Measurements from ENCODE around the gene EXTL1. TPM values are rescaled to one million over a fixed set of nuclear protein-coding genes. Genes with fewer than 3 reads are reported as not detected.

EXTL1 gene
- total RNA-seq, 1 experiment from 2014 or later: not detected

DNA sequence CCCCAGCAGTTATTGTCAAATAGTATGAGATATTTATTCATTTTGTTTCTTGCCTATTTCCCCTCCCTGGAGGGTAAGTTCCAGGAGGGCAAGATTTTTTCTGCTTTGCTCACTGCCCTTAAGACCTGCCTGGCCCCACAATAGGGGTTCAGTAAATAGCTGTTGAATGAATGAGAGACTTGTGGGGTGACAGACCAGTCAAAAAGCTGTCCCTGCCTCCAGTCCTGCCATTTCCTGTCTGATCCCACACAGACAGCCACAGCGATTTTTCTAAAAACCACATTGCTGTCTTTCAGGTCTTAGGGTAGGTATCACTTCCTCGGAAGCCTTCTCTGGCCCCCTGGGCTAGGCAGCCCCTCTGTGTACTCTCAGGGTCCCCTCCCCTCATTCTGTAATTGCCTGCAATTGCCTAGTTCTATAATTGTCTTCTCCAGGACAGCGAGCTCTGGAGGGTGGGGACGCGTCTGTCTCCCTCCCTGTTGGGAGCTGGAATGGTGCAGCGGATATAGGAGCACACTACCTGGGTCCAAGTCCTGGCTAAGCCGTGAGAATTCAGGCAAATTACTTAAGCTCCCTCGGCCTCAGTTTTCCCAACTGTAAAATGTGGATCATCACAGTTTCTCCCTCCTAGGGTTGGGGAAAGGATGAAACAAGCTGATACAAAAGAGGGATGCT lies 1.8 kb upstream of the EXTL1 start:
- CTCF ChIA-PET: no interaction called here
- Mint-ChIP-seq H3K4me3 (ENCODE audit: low read depth, unreplicated experiment) (no peak overlapping the region), H3K36me3 (ENCODE audit: insufficient read depth, unreplicated experiment) (peaks cover 5% of the 10 kb centered on the region), H3K27me3 (ENCODE audit: unreplicated experiment) (peaks cover 18% of the 10 kb centered on the region), H3K4me1 (ENCODE audit: low read depth, unreplicated experiment) (peaks cover 6% of the 10 kb centered on the region), H3K27ac (ENCODE audit: unreplicated experiment) (no peak overlapping the region), H3K9me3 (ENCODE audit: low read depth, unreplicated experiment) (no peaks in the 10 kb centered on the region)
- no peak for DNase-seq
- TF ChIP-seq, protein P1, sequence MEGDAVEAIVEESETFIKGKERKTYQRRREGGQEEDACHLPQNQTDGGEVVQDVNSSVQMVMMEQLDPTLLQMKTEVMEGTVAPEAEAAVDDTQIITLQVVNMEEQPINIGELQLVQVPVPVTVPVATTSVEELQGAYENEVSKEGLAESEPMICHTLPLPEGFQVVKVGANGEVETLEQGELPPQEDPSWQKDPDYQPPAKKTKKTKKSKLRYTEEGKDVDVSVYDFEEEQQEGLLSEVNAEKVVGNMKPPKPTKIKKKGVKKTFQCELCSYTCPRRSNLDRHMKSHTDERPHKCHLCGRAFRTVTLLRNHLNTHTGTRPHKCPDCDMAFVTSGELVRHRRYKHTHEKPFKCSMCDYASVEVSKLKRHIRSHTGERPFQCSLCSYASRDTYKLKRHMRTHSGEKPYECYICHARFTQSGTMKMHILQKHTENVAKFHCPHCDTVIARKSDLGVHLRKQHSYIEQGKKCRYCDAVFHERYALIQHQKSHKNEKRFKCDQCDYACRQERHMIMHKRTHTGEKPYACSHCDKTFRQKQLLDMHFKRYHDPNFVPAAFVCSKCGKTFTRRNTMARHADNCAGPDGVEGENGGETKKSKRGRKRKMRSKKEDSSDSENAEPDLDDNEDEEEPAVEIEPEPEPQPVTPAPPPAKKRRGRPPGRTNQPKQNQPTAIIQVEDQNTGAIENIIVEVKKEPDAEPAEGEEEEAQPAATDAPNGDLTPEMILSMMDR (IDR thresholded peaks at IDR 0.05; ENCODE audit: unreplicated experiment): no peak
- no TSS peak for BruUV-seq (replicated peaks)
- intact Hi-C loops (cut with micrococcal nuclease; ENCODE audit: unreplicated experiment): no loop called here

DNA sequence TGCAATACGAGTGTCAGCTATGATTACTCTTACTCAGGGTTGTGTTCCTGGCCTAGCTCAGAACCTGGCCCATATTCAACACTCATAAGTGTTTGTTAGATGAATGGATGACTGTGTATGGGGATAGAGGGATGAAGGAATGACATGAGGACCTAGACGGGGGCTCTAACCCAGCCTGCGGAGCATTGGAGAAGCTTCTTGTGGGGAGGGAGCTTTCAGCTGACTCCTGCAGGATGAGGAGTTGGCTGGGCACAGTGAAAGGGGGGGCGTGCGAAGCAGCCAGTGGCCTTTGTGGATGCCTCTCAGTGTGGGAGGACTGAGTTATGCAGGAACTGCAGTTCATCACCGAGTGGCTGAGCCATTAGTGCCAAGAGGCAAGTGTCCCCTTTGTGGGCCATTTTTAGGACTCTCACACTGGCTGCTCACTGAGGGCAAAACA lies 1.2 kb upstream of the EXTL1 start:
- TF ChIP-seq, protein P1 (IDR thresholded peaks at IDR 0.05; ENCODE audit: unreplicated experiment): no peak
- no peak for DNase-seq
- Mint-ChIP-seq H3K27me3 (ENCODE audit: unreplicated experiment) (peaks cover 18% of the 10 kb centered on the region), H3K4me1 (ENCODE audit: low read depth, unreplicated experiment) (peaks cover 6% of the 10 kb centered on the region), H3K4me3 (ENCODE audit: low read depth, unreplicated experiment) (no peak overlapping the region), H3K27ac (ENCODE audit: unreplicated experiment) (no peak overlapping the region), H3K36me3 (ENCODE audit: insufficient read depth, unreplicated experiment) (peaks cover 5% of the 10 kb centered on the region), H3K9me3 (ENCODE audit: low read depth, unreplicated experiment) (no peaks in the 10 kb centered on the region)
- intact Hi-C loops (cut with micrococcal nuclease; ENCODE audit: unreplicated experiment): no loop called here
- BruUV-seq (replicated peaks): no TSS peak
- CTCF ChIA-PET: no interaction called here

DNA sequence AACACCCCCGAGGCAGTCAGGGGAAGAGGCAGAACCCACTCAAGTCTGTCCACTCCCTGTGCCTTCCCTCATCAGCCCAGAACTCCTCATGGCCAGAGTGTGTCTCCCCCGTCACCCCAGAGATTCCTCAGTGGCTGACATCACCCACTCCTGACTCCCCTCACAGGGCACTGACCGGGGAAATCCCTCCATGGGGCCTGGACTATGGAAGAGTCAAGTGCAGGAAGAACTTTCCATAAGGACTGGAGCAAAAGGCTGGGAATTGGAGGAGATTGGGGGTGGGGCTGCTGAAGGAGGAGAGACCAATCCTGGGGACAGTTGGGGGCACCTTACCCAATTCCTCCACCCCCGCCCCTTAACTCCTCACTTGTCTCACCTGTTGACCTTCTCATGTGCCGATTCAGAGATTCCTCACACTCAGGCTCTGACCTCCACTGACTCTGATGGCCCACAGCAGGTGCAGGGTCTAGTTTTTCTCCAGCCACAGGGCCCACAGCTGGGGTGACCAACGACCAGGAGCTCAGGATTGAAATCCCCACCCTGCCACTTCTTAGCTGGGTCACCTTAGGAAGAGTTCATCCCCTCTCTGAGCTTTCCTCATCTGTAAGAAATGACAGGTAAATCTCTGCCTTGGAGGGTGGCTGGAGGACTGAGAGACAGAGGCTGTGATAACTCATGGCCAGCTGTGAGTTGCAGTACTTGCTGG lies 481 bp upstream of the EXTL1 start:
- H3K4me1 Mint-ChIP-seq (ENCODE audit: low read depth, unreplicated experiment): peaks cover 6% of the 10 kb centered on the region
- CTCF ChIA-PET: no interaction called here
- no peak overlapping the region for H3K4me3 Mint-ChIP-seq (ENCODE audit: low read depth, unreplicated experiment)
- no TSS peak for BruUV-seq (replicated peaks)
- H3K27me3 Mint-ChIP-seq (ENCODE audit: unreplicated experiment): peaks cover 18% of the 10 kb centered on the region
- H3K9me3 Mint-ChIP-seq (ENCODE audit: low read depth, unreplicated experiment): no peaks in the 10 kb centered on the region
- TF ChIP-seq, protein P1 (IDR thresholded peaks at IDR 0.05; ENCODE audit: unreplicated experiment): no peak
- H3K27ac Mint-ChIP-seq (ENCODE audit: unreplicated experiment): no peak overlapping the region
- H3K36me3 Mint-ChIP-seq (ENCODE audit: insufficient read depth, unreplicated experiment): peaks cover 5% of the 10 kb centered on the region
- DNase-seq: no peak
- intact Hi-C loops (cut with micrococcal nuclease; ENCODE audit: unreplicated experiment): no loop called here

DNA sequence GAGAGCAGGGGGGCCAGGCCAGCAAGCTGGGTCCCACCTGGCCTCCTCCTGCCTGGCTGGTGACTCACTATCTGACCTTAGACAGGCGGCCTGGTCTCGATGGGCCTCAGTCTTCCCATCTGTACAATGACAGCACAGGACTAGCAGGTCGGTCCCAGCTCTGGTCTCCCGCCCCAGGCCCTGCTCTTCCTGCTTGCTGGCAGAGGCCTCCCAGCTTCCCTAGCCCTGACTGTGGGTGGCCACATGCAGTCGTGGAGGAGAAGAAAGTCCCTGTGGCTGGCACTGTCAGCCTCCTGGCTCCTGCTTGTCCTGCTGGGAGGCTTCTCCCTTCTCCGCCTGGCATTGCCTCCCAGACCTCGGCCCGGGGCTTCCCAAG lies 817 bp downstream of the EXTL1 start:
- H3K36me3 Mint-ChIP-seq (ENCODE audit: insufficient read depth, unreplicated experiment): peaks cover 5% of the 10 kb centered on the region
- CTCF ChIA-PET: no interaction called here
- DNase-seq: no peak
- H3K4me1 Mint-ChIP-seq (ENCODE audit: low read depth, unreplicated experiment): peaks cover 6% of the 10 kb centered on the region
- H3K9me3 Mint-ChIP-seq (ENCODE audit: low read depth, unreplicated experiment): no peaks in the 10 kb centered on the region
- BruUV-seq (replicated peaks): no TSS peak
- H3K4me3 Mint-ChIP-seq (ENCODE audit: low read depth, unreplicated experiment): no peak overlapping the region
- peaks cover 18% of the 10 kb centered on the region for H3K27me3 Mint-ChIP-seq (ENCODE audit: unreplicated experiment)
- intact Hi-C loops (cut with micrococcal nuclease; ENCODE audit: unreplicated experiment): no loop called here
- no peak overlapping the region for H3K27ac Mint-ChIP-seq (ENCODE audit: unreplicated experiment)
- TF ChIP-seq, protein P1 (IDR thresholded peaks at IDR 0.05; ENCODE audit: unreplicated experiment): no peak
